T-helper 1 cell (primary cell): ENCODE data around the gene RASD1.
"Not testable (repeated sequence)": the region's sequence is repeated elsewhere in the genome, so short reads cannot be mapped to it uniquely, and the experiment has no call there.

Experiments
- DNase-seq, 5 donors: peaks; one replicate each; pipeline ENCODE4 v3.0.0-alpha.2; 2012 to 2020

The RASD1 gene

DNA sequence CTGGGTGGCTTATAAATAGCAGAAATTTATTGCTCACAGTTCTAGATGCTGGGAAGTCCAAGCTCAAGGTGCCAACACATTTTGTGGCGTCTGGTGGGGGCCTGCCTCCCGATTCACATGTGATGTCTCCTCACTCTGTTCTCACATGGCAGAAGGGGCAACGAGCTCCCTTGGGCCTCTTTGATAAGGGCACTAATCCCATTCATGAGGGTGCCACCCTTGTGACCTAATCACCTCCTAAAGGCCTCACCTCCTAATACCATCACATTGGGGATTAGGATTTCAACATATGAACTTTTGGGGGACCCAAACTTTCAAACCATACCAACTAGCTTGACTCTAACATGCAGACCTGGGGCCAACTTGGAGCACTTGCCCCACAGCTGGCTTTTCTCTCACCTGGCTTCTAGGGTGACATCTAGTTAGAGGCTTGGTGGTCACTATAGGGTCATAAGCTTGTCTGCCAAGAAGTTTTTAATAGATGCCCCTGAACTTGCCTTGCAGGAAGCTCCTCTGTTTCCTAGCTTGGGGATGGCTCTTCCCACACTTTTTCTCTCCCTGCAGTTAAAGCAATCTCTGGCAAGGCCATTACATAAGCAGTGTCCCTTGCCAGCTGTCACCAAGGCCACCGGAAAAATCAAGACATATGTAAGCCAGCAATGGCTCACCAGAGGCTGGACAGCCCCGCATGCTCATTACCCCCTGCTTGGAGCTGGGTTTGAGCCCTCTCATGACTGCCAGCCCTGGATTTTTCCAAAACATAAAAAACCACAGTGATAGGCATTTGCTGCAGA lies 27.8 kb downstream of the RASD1 start:
- DNase-seq, result no peak

DNA sequence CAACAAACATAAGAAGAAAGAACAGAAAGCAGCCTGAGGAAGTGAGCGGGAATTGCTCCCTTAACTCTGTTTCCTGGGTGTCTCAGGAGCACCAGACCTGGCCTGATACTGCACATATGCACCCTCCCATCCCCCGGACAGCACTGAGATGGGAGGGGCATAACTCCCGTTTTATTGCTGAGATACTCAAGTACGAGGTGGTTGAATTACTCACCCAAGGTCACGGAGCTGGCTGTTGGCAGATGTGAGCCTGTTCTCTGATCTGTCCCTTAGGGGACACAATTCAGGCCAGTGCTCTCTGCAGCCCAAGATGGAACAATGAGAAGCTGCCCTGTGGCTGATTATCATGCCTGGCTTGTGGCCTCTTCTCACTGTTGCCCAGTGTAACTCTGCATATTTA lies 28.5 kb downstream of the RASD1 start:
- DNase-seq, result no peak

DNA sequence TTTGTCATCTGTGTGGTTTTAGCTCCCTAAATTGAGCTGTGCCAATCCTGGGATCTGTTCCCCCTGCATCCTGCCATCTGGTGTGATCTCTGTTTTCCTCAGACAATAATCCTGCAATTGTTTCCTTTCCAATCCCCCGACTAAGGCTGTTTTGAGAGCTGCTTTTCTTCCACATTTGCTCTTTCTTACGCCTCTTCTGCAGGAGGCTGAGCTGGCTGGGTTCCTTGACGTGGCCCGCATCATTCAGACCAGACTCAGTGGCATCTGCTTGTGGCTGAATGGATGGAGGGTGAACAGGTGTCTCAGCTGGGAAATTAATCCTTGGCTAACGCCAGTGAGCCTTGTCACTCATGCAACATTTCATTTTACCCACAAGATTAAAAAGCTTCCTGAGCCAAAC lies 29.2 kb downstream of the RASD1 start:
- no peak for DNase-seq

DNA sequence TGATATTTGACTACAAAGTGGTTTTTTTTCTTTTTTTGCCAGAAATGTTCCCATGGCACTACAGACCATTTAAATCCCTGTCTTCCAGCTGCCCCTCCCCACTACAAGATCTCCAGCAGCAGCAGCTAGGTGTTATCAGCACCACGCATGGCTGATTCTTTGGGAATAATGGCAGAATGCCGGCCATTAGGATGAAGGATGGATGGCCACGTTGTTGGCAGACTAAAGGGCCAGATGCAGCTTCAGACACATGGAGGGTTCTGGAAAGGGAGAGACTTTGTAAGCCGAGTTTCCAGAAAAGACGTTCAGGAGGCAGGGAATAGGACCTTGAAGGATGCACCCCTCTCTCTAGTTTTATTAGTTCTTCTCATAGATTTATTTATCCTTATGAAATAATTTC lies 29.7 kb downstream of the RASD1 start:
- DNase-seq, result no peak

DNA sequence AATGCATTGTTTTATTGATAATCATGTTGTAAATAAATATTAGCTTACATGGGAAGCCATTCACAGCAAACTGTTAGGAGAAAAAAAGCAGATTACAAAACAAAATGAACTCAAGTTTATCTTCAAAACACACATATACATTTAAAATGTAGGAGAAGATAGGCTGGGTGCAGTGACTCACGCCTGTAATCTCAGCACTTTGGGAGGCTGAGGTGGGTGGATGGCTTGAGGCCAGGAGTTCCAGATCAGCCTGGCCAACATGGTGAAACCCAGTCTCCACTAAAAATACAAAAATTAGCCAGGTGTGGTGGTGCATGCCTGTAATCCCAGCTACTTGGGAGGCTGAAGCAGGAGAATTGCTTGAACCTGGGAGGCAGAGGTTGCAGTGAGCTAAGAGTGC lies 30.3 kb downstream of the RASD1 start:
- DNase-seq, result not testable (repeated sequence)

DNA sequence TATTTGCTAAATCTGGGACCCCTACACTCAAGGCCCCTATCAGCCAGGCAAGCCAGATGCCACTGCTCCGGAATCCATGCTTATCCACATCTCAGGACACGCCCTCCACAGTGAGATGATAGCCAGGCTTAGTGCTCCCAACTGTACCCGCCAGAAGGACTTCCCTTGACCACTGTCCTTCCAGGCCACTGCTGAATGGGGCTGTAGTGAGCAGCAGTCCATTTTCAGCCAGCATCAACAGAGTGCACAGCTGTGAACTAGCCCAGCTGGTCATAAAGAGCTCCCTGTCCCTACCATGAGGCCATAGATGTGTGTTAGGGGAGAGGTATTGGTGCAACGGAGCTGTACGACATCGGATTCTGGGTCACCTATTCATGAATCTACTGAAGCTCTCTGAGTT lies 32.4 kb downstream of the RASD1 start:
- DNase-seq, result no peak

- no peak for DNase-seq
These were observed 34.0 kb downstream of the RASD1 start for GRCh38 chr17:17462048-17462824.

- DNase-seq, result no peak
These were observed 36.2 kb downstream of the RASD1 start for GRCh38 chr17:17460038-17460437.

DNA sequence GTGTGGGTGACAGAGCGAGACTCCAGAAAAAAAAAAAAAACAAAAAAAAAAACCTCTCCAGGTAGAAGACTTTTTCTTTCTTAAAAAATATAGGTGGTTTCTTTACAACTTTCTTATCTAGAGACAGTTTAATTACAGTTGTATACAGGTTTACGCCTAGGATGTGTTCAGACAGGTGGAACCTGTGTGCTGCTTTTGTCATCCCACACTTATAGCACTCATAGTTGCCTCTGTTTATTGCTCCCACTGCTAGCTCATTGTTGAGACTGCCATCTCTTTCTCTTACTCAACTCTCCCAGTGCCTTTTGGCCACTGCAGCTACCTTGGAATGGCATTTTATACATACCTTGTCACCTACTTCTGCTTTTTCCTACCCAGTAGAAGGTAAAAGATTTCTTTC lies 38.5 kb downstream of the RASD1 start:
- no peak for DNase-seq

DNA sequence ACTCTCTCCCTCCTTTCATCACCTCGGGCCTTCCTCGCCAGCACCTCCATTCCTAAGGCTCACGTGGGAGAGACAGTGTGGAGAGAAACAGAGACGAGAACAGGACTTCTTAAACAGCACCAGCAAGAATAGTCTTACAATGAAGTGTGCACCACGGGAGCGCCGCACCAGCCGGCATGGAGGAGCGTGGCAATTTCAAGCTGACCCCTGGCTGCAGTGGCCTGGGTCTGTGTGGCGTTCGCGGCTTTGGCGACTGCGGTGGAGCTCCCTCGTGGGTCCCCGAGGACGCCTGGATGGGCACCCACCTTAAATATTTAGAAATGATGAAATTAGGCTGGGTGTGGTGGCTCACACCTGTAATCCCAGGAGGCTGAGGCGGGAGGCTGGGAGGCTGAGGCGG lies 39.9 kb downstream of the RASD1 start:
- DNase-seq, result no peak

DNA sequence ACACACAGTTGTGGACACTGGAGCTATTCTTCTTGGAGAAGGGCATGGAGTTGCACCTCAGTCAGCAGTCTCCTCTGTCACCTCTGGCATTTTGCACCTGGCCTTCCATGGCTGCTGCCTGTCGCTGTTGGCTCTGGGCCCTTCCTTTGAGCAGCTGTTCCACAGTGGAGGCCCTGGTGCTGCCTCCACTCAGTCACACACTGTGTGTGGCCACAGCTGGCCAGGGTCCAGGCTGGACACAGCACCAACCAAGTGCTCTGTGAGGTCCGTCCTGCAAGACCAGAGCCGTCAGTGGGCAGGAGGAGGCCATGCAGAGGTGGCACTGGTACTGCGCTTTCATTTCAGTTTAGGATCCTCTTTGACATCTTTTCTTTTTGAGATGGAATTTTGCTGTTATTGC lies 41.0 kb downstream of the RASD1 start:
- no peak for DNase-seq

DNA sequence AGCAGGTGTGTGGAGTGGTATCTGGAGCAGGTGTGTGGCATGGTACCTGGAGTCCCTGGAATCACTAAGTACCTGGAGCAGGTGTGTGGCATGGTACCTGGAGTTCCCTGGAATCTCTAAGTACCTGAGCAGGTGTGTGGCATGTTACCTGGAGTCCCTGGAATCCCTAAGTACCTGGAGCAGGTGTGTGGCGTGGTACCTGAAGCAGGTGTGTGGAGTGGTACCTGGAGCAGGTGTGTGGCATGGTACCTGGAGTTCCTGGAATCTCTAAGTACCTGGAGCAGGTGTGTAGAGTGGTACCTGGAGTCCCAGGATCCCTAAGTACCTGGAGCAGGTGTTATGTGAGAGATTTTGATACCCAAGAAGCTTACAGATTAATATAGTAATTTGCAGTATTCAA lies 41.5 kb downstream of the RASD1 start:
- not testable (repeated sequence) for DNase-seq

DNA sequence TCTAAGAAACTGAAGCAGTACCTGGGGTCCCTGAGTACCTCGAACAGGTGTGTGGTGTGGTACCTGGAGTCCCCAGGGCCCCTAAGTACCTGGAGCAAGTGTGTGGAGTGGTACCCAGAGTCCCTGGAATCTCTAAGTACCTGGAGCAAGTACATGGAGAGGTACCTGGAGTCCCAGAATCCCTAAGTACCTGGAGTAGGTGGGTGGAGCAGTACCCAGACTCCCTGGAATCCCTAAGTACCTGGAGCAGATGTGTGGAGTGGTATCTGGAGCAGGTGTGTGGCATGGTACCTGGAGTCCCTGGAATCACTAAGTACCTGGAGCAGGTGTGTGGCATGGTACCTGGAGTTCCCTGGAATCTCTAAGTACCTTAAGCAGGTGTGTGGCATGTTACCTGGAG lies 41.9 kb downstream of the RASD1 start:
- no peak for DNase-seq

DNA sequence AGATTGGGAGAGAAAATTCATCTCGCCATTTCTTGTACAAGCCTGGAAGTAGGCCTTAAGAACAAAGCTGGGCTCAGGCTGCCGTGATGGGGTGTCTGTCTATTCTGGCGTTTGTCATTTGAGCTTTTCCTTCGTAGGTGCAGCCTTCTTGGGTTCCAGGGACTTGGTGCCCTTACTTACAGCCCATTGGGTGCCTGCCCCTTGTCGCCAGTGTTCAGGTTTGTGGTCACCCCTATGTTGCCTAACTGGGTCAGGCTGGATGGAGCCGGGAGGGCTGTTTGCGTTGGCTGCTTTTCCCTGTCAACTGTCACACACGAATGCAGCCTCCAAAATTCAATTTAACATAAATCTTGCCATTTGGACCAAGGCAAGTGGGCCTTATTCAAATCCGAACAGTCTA lies 43.1 kb downstream of the RASD1 start:
- no peak for DNase-seq

GRCh38 chr17:17448723-17449122 lies 47.5 kb downstream of the RASD1 start:
- DNase-seq, result no peak

GRCh38 chr17:17448076-17448475 lies 48.1 kb downstream of the RASD1 start:
- no peak for DNase-seq

DNA sequence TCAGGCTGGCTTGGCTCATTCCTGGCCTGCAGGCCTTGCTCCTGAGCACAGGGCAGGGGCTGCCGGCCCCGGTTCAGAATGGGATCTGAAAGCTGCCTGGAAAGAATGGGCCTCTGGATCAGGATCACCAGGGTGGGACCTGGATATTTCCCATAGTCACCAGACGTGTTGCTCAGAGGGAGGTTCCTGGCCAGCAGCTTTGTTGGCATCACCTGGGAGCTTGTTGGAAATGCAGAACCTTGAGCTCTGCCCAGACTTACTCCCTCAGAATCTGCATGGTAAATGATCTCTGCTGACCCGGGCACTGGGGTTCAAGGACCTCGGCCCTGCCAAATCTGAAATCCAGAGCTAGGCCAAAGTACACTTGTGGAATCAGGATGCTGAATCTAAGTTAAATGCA lies 48.9 kb downstream of the RASD1 start:
- no peak for DNase-seq

- DNase-seq, result no peak
These were observed 49.5 kb downstream of the RASD1 start for GRCh38 chr17:17446666-17447155.

GRCh38 chr17:17445925-17446665 lies 50.1 kb downstream of the RASD1 start:
- DNase-seq, result no peak

- no peak for DNase-seq
These were observed 50.8 kb downstream of the RASD1 start for GRCh38 chr17:17445296-17445924.
